Esophagus squamous epithelium (tissue), 5 donors: Measurements from ENCODE around the gene RRBP1. TPM values are rescaled to one million over a fixed set of nuclear protein-coding genes. Genes with fewer than 3 reads are reported as not detected.

Experiments
- DNase-seq: peaks from one replicate; lab custom pipeline; 2025; lab: John Stamatoyannopoulos, UW
- H3K27ac ChIP-seq, 4 donors: fragments of 200-600 bp; sonication (generic); one replicate each; pipeline ENCODE4 v1.5.1; 2016 to 2019; ENCODE audit warnings: mild to moderate bottlenecking in 1 of 4
- H3K27me3 ChIP-seq, 4 donors: fragments of 200-600 bp; sonication (generic); 1 replicate in 3 of 4; 2 replicates in 1 of 4; pipeline versions ENCODE4 v1.5.1 to v1.6.0; 2017 to 2021; ENCODE audit warnings: antibody characterized with exemption in 1 of 4
- H3K36me3 ChIP-seq, 3 donors: fragments of 200-600 bp; sonication (generic); one replicate each; pipeline ENCODE4 v1.5.1; 2016 to 2019
- H3K4me1 ChIP-seq, 3 donors: fragments of 200-600 bp; sonication (generic); one replicate each; pipeline ENCODE4 v1.5.1; 2017 to 2019
- H3K4me3 ChIP-seq, 4 donors: fragments of 200-600 bp; sonication (generic); 1 replicate in 3 of 4; 2 replicates in 1 of 4; pipeline ENCODE4 v1.5.1; 2016 to 2019; ENCODE audit warnings: mild to moderate bottlenecking in 2 of 4, moderate library complexity in 1 of 4
- H3K9me3 ChIP-seq, 3 donors: fragments of 200-600 bp; sonication (generic); one replicate each; pipeline ENCODE4 v1.5.1; 2016 to 2019
- CTCF ChIP-seq, 6 experiments: fragments of 450-650 bp in 4 of 6; fragments of 200-600 bp in 2 of 6; sonication (generic) in 2 of 6; IDR thresholded peaks; one replicate each; pipeline ENCODE4 v1.5.1; 2016 to 2019; ENCODE audit warnings: antibody characterized with exemption in 6 of 6, mild to moderate bottlenecking in 4 of 6, moderate library complexity in 4 of 6
- POLR2A ChIP-seq, 4 donors: fragments of 450-650 bp; IDR thresholded peaks; one replicate each; pipeline ENCODE4 v1.6.1; 2017; ENCODE audit warnings: antibody characterized with exemption in 4 of 4, mild to moderate bottlenecking in 4 of 4, moderate library complexity in 3 of 4
- WGBS, 2 donors: methylation state at CpG; one replicate each; pipeline ENCODE4 v1.1.5; 2018; 5-methylcytosine and 5-hydroxymethylcytosine counted together
- intact Hi-C: fragments of 100-400 bp; cut with DNase I; formaldehyde crosslinking; loops from one replicate; pipeline ENCODE4 v1.15.0; 2022
- total RNA-seq, 4 donors: library from RNA; depleted of rRNA; stranded (reverse); fragments of >200 nt; gene quantifications; one replicate each; pipeline ENCODE4 v1.1.0, GENCODE V29; 2016
- donor health status: DM: yes; HTN: yes; CAD: no.

Gene RRBP1
- total RNA-seq, 4 donors from 2014 or later, result 61.4 to 128 (median 72.7) TPM

- Histone ChIP-seq H3K27ac (peak overlapping the region in 2 of 4 donors; percentile 79 to 80), H3K4me1 (peaks cover 11 to 97% (median 16%) of the 10 kb centered on the region in 3 donors)
Measured at GRCh38 chr20:17587148-17587547, 94.9 kb downstream of the RRBP1 start.

GRCh38 chr20:17586250-17586649 lies 95.8 kb downstream of the RRBP1 start:
- WGBS, 2 donors, result 75 to 81% methylated on average over 2 of the region's 2 CpGs
- DNase-seq, result no peak
- peaks cover 11 to 95% (median 13%) of the 10 kb centered on the region in 3 donors for H3K4me1 ChIP-seq
- no peaks in the 10 kb centered on the region for H3K27me3 ChIP-seq
- H3K36me3 ChIP-seq, result peaks cover 0 to 11% (median 0%) of the 10 kb centered on the region in 3 donors
- TF ChIP-seq CTCF (IDR thresholded peaks at IDR 0.05) (no peak), POLR2A (IDR thresholded peaks at IDR 0.05) (no peak)
- H3K27ac ChIP-seq, result peak overlapping the region in 2 of 4 donors; percentile 79 to 80
- intact Hi-C loops, result no loop called here
- no peaks in the 10 kb centered on the region for H3K9me3 ChIP-seq
- no peak overlapping the region for H3K4me3 ChIP-seq

More at GRCh38 chr20:17587148-17587547, 94.9 kb downstream of the RRBP1 start:
- Histone ChIP-seq H3K4me3 (no peak overlapping the region), H3K36me3 (peaks cover 0 to 11% (median 0%) of the 10 kb centered on the region in 3 donors), H3K9me3 (no peaks in the 10 kb centered on the region), H3K27me3 (no peaks in the 10 kb centered on the region)
- DNase-seq, result no peak
- intact Hi-C loops, result no loop called here
- WGBS, 2 donors, result 77 to 86% methylated on average over 1 of the region's 1 CpG
- TF ChIP-seq CTCF (IDR thresholded peaks at IDR 0.05), result no peak
- TF ChIP-seq POLR2A (IDR thresholded peaks at IDR 0.05), result no peak

GRCh38 chr20:17584689-17585088 lies 97.4 kb downstream of the RRBP1 start:
- Histone ChIP-seq H3K36me3 (peaks cover 0 to 11% (median 0%) of the 10 kb centered on the region in 3 donors), H3K27me3 (no peaks in the 10 kb centered on the region), H3K4me1 (peaks cover 11 to 97% (median 20%) of the 10 kb centered on the region in 3 donors), H3K9me3 (no peaks in the 10 kb centered on the region), H3K27ac (peak overlapping the region in 2 of 4 donors; percentile 79 to 80), H3K4me3 (no peak overlapping the region)
- intact Hi-C loops, result no loop called here
- TF ChIP-seq CTCF (IDR thresholded peaks at IDR 0.05) (no peak), POLR2A (IDR thresholded peaks at IDR 0.05) (no peak)
- DNase-seq, result no peak

- H3K9me3 ChIP-seq, result no peaks in the 10 kb centered on the region
- TF ChIP-seq CTCF (IDR thresholded peaks at IDR 0.05) (no peak), POLR2A (IDR thresholded peaks at IDR 0.05) (no peak)
- no peak overlapping the region for H3K4me3 ChIP-seq
- intact Hi-C loops, result no loop called here
- peaks cover 18 to 96% (median 24%) of the 10 kb centered on the region in 3 donors for H3K4me1 ChIP-seq
- no peak for DNase-seq
- no peaks in the 10 kb centered on the region for H3K27me3 ChIP-seq
- peaks cover 0 to 11% (median 0%) of the 10 kb centered on the region in 3 donors for H3K36me3 ChIP-seq
- H3K27ac ChIP-seq, result peak overlapping the region in 2 of 4 donors; percentile 15 to 80
- 46 to 58% methylated on average over 3 of the region's 3 CpGs for WGBS, 2 donors
Measured at GRCh38 chr20:17583126-17583525, 98.9 kb downstream of the RRBP1 start.

GRCh38 chr20:17580895-17581294 lies 101.1 kb downstream of the RRBP1 start:
- H3K27me3 ChIP-seq, result no peaks in the 10 kb centered on the region
- no peaks in the 10 kb centered on the region for H3K9me3 ChIP-seq
- intact Hi-C loops, result no loop called here
- 70 to 86% methylated on average over 2 of the region's 2 CpGs for WGBS, 2 donors
- no peak for DNase-seq
- peaks cover 18 to 94% (median 23%) of the 10 kb centered on the region in 3 donors for H3K4me1 ChIP-seq
- peaks cover 0 to 22% (median 0%) of the 10 kb centered on the region in 3 donors for H3K36me3 ChIP-seq
- no peak overlapping the region for H3K4me3 ChIP-seq
- H3K27ac ChIP-seq, result peak overlapping the region in 2 of 4 donors; percentile 36 to 80
- no peak for TF ChIP-seq CTCF (IDR thresholded peaks at IDR 0.05)
- no peak for TF ChIP-seq POLR2A (IDR thresholded peaks at IDR 0.05)
